T1000 (cell line): Measurements from ENCODE around the gene NOL4L.
"Not testable (repeated sequence)": the region's sequence is repeated elsewhere in the genome, so short reads cannot be mapped to it uniquely, and the experiment has no call there.

Source experiments
- DNase-seq: peaks from one replicate; lab custom pipeline; 2025; ENCODE audit warnings: mixed read lengths; lab: John Stamatoyannopoulos, UW

The NOL4L gene

DNA sequence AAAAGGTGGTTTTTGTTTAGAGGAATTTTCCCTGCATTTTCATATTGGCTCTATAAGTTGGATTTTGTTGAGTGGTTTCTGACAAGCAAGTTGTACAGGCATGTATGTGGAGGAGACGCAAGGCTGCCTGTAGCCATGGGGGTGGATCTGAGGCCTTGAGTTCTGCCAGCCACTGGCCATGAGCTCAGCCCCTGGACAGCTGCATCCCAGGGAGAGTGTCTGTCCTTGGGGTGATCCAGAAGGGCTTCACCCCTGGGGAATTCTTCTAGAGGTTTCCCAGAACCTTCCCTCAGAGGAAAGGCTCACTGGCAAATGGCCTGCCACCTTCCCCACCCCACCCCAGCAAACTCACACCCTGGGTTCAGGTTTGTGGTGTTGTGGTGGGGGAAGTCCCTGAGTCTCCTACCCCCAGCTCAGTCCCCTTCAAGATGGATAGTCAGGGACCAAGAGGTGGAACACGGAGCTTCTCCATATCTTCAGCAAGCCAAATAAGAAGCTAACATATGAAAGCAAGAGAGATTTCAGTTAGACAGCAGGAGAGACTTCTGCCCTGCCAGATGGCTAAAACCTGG is 11.6 kb upstream of the NOL4L start:
- DNase-seq = no peak

DNA sequence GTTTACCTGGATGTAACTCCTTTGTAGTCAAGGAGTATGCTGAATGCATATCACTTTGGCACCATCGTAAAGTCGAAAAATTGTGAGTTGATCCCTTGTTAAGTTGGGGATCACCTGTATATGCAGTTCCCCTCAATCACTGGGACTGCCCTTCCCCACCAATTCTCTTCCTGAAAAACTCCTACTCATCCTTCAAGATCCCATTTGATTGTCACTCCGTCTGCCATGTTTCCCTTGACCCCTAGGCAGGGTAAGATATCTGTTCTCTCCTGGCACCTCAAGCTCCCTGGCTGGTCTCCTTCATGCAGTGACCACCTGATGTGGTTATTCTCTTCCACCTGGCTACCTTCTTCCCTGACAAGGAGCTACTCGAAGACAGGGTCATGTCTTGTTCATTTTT is 10.0 kb upstream of the NOL4L start:
- no peak for DNase-seq

DNA sequence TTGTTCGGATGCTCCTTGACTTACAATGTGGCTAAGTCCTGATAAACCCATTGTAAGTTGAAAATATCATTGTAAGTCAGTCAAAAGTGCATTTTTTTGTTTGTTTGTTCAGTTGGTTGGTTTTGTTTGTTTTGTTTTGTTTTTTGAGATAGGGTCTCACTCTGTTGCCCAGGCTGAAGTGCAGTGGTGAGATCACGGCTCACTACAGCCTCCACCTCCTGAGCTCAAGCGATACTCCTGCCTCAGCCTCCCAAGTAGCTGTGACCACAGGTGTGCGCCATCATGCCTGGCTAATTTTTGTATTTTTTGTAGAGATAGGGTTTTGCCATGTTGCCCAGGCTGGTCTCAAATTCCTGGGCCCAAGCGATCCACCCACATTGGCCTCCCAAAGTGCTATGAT is 9.5 kb upstream of the NOL4L start:
- DNase-seq = not testable (repeated sequence)

DNA sequence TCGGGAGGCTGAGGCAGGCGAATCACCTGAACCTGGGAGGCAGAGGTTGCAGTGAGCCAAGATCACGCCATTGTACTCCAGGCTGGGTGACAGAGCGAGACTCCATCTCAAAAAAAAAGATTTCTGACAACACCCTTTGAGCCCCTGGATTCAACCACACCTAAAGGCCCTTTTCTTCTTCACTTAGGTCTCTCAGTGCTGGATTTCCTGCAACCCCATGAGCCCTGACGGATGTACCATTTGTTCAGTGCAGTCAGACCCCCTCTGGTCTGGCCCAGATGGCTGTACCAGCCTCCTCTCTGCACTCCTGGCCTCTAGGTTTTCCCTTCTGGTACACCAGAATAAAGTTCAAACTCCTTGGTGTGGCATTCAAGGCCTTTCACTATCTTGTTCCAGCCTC is 9.1 kb upstream of the NOL4L start:
- no peak for DNase-seq

DNA sequence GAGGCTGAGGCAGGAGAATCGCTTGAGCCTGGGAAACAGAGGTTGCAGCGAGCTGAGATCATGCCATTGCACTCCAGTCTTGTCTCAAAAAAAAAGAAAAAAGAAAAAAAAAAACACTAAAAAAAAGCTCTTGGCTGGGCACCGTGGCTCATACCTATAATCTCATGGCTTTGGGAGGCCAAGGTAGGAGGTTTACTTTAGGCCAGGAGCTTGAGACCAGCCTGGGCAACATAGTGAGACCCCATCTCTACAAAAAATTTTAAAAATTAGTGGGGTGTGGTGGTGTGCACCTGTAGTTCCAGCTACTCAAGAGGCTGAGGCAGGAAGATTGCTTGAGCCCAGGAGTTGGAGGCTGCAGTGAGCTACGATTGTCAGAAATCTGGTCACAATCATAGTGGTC is 7.5 kb upstream of the NOL4L start:
- not testable (repeated sequence) for DNase-seq

DNA sequence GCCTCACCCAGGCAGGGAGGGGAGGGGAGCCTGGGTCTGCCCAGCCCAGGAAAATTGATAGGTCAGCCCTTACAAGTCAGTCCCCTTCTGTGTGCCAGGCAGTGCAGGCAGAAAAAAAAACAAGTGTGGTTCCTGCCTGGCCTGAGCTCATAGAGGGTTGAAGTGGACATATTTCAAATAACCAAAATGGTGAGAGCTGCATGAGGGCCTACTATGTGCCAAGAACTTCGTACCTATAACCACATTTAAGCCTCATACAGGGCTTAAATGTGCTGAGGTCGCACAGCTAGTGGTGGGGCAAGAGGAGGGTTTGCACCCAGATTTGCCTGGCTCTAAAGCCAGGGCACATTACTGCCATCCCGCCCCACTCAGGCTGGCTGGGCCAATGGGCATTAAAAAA is 6.9 kb upstream of the NOL4L start:
- no peak for DNase-seq

DNA sequence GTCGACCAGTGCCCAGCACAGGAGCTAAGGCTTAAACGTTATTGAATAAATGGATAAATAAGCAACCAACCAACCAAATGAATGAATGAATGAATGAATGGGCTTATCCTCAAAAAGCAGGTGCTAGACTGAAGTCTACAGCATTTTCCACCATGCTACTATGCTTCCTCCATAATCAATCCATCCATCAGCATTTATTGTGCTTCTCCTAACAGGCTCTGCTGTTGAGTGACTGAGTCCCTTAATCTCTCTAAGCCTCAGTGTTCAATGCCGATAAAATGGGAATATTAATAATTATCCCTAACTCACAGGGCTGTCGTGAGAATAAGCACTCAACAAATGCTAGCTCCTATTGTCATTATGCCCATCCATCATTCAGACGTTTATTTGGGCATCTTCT is 4.6 kb upstream of the NOL4L start:
- no peak for DNase-seq

DNA sequence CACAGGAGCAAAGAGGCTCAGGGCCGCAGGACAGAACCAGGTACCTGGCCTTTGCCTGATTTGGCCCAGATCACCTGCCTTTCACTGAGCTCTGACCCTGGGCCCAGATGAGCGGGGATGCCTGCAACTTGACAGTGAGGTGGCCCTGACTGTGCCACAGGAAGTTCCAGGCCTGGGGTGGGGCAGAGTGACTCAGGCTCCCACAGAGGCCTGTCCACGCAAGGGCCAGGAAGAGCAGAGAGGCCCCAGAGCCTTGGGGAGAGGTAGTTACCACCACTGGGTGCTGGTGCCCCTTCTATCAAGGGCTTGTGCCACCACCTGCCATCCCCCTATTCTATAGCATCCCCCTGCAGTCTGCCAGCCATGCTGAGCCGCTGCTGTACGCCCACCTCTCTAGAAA is 4.1 kb upstream of the NOL4L start:
- no peak for DNase-seq

DNA sequence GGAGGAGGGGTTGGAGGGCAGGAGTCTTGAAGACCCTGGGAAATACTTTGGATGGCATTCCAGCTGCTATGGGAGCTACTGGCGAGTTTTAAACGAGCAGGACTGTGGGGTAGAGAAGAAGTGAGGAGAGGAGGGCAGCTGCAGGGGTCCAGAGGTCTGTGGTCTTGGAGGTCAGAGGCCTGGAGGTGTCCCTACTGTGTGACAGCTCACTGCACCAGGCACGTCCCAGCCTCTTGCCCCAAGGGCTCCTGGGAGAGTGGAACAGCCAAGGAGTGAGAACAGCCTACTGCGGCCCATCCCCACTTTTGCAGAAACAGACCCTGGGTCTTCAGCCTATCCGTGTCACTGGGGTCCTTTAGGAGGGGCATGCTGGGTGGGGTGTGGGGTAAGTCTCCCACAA is 2.9 kb upstream of the NOL4L start:
- no peak for DNase-seq

DNA sequence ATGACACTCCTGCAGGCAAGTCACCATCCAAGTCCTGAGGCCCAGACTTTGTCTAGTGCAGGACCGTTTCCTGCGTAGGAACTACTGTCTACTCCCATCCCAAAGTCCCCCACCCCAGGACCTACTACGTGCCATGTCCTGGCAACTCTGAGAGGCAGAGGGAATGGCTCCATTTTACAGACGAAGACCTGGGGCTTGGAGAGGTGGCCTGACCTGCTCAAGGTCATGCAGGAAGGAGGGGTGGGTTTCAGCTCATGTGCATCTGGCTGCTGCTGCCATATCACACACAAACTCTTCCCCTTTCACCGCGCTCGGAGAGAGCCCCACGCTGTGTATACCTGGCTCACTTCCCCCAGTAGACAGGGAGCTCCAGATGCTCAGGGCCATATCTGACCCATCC is 1.2 kb upstream of the NOL4L start:
- no peak for DNase-seq

DNA sequence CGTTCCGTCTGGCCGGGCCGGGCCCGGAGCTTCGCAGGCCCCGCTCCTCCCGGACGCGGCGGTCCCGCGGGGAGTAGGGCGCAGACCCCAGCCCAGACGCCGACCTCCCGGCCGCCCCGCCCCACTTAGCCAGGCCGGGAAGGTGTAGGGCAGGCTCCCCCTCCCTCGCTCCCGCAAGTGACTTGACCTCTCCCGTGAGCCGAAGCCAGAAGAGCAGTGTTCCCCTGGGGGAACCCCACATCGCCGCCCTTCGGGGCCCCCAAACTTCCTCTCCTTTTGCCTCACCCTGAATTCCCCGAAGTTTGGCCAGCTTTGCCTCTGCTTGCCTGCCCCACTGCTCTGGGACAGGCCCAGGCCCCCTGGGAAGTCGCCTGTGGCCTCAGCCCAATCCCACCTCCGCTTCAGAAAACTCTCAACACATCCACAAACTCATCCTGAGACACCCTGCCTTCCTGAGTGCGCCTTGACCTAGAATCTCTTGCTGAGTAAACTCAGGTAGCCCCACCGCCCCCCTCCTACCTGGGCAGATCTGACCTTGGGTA is 524 bp upstream of the NOL4L start:
- DNase-seq = no peak

DNA sequence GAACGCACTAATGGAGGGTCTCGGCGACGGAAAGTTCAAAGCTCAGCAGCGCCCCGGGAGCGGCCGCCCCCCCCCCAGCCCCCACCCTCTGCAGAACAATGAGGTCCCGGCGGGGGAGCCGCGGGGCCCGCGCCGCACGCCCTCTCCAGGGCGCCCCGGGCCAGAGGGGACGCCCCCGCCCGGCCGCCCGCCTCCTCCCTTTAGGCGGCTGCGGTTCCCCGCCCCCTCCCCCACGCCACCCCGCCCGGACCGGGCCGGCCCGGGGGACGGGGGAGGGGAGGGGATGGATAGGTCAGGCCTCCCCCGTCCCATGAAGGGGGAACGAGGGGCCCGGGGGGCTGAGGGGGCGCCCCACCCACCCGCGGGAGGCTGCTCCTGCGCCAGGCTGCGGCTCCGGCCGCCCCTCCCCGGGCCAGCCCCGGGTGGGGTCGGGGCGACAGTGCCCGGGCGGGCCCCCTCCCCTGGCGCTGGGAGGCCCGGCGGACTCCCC is 1.5 kb downstream of the NOL4L start:
- DNase-seq = no peak

DNA sequence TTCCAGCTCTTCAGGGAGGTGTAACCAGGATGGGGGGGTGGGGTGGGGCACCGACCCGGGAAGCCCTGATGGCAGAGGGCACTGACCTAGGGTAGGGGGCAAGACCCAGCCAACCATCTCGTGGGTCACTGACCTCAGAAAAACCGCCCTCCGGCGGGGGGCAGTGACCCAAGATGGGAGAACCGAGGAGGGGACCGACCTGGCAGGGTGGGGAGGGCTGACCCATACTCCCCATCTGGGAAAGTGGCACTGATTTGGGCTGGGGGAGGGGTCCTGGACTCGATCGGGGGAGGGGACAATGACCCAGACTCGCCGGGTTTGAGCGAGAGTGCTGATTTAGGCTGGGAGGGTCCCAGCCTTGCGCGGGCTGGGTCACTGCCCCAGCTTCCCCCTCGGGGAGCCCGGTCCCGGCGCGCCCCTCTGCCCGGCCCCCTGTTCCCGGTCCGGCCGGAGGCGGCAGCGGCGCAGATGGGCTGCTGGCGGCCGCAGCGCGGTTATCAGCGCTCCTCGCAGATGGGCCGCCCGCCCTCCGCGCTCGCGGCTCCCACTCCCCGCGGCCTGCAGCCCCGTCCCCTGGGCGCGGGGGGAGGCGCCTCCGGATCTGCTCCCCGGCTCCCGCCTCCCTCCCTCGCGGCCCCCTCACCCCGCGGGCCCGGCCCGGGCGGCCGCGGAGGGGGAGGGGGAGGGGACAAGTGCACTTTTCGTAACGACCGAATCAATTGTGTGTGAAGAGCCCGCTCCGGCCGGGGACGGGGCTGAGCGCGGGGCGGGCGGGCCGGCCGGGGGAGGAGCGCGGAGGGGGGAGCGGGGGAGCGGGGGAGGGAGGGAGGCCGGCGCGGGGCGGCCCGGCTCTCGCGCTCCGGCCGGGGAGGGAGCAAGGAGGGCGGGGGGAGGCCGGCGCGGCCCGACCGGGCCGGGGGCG is 2.2 kb downstream of the NOL4L start:
- DNase-seq = no peak

DNA sequence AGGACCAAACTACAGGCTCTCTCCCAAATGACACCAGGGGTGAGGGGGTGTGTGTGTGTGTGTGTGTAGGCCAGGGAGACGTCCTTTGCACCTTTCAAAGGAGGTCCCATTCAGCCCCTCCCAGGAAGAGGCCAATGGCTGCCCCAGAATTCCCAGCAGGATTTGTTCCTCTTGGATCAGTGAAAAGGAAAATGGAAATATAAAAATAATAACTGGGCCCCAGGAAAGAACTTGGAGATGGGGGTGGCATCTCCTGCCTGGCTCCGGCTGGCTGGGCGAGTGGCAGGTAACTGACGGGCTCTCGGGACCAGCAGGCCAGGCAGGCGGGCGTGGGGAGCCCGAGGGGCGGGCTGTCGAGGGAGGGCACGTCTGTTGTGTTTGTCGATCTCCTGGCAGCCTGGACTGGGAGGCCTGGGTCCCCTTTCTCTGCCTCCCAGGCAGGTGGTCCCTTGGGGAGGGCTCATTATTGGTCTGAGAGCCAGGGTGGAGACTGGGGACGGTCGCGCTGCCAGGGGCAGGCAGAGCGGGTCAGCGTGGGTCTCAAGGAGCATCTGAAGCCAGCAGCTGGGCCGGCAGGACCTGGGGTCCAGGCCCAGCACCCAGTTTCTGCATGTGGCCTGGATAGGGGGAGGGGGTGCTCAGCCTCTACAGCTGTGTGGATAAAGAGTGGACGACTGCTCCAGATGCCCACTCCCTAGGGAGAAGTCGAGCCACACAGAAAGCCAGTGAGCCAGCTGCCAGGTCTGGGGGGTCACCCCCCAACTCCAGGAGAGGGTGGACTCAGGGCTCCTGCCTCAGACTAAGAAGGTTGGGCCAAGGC is 3.1 kb downstream of the NOL4L start:
- no peak for DNase-seq

DNA sequence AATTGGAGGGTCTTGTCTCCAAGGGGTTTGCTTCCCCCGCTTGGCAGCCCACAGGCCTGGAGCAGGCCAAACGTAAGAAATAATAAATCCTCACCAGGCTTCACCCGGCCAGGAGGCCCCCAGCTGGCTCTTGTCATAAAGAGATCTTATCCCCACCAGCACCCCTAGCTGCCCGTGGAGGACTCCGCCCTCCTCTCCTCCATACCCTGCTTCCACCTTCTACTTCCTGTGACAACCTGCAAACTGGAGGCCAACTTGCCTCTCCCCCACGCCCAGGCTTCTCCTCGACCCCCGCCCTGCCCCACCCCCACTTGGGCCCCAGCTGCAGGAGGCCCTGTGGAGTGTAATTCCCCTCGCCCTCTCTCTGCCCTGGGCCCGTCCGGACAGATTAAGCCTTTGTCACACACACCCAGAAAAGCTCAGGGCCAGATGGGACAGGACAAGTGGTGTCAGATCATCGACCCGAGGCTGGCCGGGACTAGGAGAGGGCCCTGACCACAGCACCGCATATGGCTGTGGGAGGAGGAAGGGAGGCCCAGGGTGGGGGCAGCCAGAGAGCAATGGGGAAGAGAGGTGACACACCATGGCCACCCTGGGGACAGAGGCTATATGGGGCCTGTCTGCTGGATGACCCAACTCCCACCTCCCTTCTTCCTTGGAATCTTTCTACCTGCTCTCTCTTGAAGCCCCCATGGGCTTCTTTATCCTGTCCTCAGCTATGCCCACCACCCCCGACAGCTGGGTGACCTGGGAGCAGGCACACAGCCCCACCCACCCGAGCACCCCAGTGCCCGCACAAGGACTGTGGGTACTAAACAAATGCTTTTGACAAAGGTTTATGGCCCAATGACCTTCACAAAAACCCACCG is 3.9 kb downstream of the NOL4L start:
- DNase-seq = no peak

DNA sequence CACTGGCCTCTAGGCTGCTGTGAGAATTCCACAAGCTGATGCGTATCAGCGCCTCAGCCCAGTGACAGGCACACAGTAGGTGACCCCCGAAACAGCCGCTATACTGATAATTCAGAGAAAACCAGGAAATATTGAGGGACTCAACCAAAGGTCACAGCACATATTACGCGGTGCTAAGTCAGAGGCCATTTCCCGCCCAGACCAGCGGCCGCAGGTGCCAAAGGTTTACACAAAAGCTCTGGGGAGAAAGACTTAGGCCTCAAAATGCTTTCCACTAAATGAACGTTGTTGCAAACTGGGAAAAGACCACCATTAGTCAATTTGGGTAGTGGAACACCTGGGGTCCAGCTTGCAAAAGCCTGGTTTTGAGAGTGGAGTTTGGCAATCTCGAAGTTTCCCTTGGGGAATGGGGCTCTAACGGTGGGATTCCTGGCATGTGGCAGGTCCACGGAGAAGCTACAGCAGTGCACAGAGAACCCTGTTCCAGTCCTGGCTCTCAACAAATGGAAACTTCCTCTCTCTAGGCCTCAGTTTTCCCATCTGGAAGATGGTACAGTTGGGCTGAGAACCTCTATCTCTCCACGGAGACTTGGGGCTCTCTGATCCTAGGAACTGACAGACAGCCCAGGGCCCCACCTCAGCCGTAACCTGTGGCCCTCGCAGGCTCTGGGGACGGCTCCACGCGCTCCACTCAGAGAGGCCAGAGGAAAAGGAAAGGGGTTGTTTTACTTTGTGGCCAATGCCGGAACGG is 4.7 kb downstream of the NOL4L start:
- DNase-seq = no peak

DNA sequence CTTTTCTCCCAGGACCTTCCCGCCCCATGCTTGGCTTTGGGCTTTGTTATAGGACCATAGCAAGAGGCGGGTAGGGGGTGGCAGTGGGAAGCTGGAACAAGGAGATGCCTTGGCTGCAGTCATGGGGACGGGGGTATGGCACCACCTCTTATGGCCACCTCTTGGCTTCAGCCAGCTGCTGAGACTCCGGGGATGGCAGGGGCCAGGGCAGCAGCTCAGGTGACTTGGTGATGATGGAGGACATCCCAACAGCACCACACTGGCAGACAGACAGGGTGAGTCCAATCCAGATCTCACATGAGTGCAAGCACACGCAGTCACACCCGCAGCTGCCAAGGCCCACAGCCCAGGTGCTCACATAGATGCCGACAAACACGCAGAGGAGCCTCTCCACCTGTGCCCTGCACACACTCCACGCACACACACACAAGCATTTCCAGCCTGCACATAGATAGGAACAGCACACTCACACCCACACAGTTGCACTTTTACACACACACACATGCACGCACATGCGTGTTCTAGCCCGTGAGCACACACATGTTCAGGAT is 6.2 kb downstream of the NOL4L start:
- DNase-seq = no peak

DNA sequence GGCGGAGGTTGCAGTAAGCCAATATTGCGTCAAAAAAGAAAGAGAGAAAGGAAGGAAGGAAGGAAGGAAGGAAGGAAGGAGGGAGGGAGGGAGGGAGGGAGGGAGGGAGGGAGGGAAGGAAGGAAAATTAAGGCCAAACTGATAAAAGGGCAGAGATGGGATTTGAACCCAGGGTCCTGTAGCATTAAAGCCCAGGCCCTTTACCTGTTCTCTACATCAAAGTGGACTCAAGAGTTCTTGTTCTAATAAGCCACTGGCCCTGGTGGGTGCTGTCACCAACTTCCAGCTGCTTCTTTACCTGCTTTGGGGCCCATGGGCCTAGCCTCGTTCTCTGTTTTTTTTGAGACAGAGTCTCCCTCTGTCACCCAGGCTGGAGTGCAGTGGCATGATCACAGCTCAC is 7.1 kb downstream of the NOL4L start:
- not testable (repeated sequence) for DNase-seq

DNA sequence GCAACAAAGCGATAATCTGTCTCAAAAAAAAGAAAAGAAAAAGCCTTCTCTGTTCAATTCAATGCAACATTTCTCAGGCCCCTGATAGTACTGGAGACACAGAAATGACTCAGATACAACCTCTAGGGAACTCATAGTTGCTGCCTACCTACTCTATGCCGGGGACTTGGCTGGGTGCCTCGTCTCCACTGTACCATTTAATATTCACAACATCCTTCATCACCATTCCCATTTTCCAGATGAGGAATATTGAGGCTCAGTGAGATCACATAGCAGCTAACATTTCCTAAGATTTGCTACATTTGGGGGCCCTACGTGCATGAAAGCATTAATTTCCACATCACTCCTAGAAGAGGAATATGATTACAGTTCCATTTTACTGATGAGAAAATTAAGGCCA is 7.5 kb downstream of the NOL4L start:
- DNase-seq = no peak

DNA sequence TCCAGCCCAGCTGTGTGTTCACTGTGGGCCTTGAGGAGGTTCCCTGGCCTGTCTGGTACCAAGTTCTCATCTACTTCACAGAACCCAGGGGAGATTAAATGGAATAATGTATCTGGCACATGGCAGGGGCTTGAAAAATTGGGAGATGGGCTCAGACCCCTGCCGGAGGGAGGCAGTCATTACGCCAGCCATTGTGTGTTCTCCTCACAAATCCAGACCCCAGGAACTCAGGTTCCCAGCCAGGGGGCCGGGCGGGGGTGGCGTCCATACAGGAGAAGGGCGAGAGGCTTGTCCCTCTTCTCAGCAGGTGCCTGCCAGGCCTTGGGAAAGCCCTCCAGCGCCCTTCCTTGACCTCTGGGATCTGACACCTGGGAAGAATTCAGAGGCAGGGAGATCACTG is 8.1 kb downstream of the NOL4L start:
- no peak for DNase-seq
